Keratinocyte (primary cell): ENCODE measurements around the gene DOK5. TPM values are rescaled to one million over a fixed set of nuclear protein-coding genes. Genes with fewer than 3 reads are reported as not detected.

Experiments
- DNase-seq: peaks from one replicate; pipeline ENCODE4 v3.0.0-alpha.2; 2011; ENCODE audit warnings: low read depth, missing footprints, low spot score
- FAIRE-seq: peaks from 2 replicates; lab custom pipeline; 2011; peaks lifted over from hg19 to GRCh38; lab: Jason Lieb, UNC
- H2AFZ ChIP-seq: 2 replicates; pipeline ENCODE4 v1.6.0; 2012; ENCODE audit warnings: low read length, control low read depth, inconsistent platforms; ENCODE audit not compliant: control insufficient read depth
- H3K27ac ChIP-seq: 2 replicates; pipeline ENCODE4 v1.5.1; 2011; ENCODE audit warnings: low read length; ENCODE audit not compliant: control insufficient read depth, insufficient read depth
- H3K27me3 ChIP-seq: 3 replicates; pipeline ENCODE4 v1.6.0; 2011; ENCODE audit warnings: low read length; ENCODE audit not compliant: control insufficient read depth, insufficient read depth; ENCODE audit errors: extremely low read depth
- H3K36me3 ChIP-seq, 2 experiments: 2 replicates in 1 of 2; 3 replicates in 1 of 2; pipeline ENCODE4 v1.5.1; 2011; ENCODE audit warnings: low read length in 2 of 2, mild to moderate bottlenecking in 1 of 2; ENCODE audit not compliant: control insufficient read depth in 2 of 2, insufficient read depth in 2 of 2; ENCODE audit errors: extremely low read depth in 1 of 2
- H3K4me1 ChIP-seq: 3 replicates; pipeline ENCODE4 v1.5.1; 2011; ENCODE audit warnings: low read length; ENCODE audit not compliant: control insufficient read depth, insufficient read depth; ENCODE audit errors: extremely low read depth
- H3K4me2 ChIP-seq: 3 replicates; pipeline ENCODE4 v1.6.0; 2011; ENCODE audit warnings: low read depth, low read length; ENCODE audit not compliant: control insufficient read depth, insufficient read depth; ENCODE audit errors: extremely low read depth
- H3K4me3 ChIP-seq, 3 experiments: fragments of 200-600 bp in 1 of 3; sonication (generic) in 1 of 3; 2 replicates in 2 of 3; 3 replicates in 1 of 3; pipeline ENCODE4 v1.5.1; 2011 to 2016; ENCODE audit warnings: low read length in 3 of 3, mild to moderate bottlenecking in 3 of 3, control low read depth in 2 of 3, inconsistent platforms in 1 of 3, low read depth in 1 of 3, mixed read lengths in 1 of 3, mixed run types in 1 of 3, moderate library complexity in 1 of 3; ENCODE audit not compliant: control insufficient read depth in 2 of 3, insufficient read depth in 2 of 3; ENCODE audit errors: extremely low read depth in 1 of 3
- H3K79me2 ChIP-seq: 2 replicates; pipeline ENCODE4 v1.6.0; 2012; ENCODE audit warnings: low read length; ENCODE audit not compliant: control insufficient read depth, insufficient read depth
- H3K9ac ChIP-seq: 3 replicates; pipeline ENCODE4 v1.6.0; 2011; ENCODE audit warnings: low read length; ENCODE audit not compliant: control insufficient read depth, insufficient read depth; ENCODE audit errors: extremely low read depth
- H3K9me1 ChIP-seq: 3 replicates; pipeline ENCODE4 v1.6.0; 2011; ENCODE audit warnings: low read length; ENCODE audit not compliant: control insufficient read depth, insufficient read depth; ENCODE audit errors: extremely low read depth
- H3K9me3 ChIP-seq: 2 replicates; pipeline ENCODE4 v1.5.1; 2012; ENCODE audit warnings: low read depth, low read length; ENCODE audit not compliant: control insufficient read depth
- H4K20me1 ChIP-seq: 3 replicates; pipeline ENCODE4 v1.6.0; 2011; ENCODE audit warnings: low read length; ENCODE audit not compliant: control insufficient read depth, insufficient read depth; ENCODE audit errors: extremely low read depth
- EZH2 ChIP-seq: IDR thresholded peaks from one replicate; pipeline ENCODE4 v1.6.1; 2012; ENCODE audit warnings: inconsistent platforms, mild to moderate bottlenecking, low read length, moderate library complexity
- dilution Hi-C: fragments of 300-500 bp; cut with MboI; formaldehyde crosslinking; loops from one replicate; pipeline ENCODE4 v1.7.0; 2020; ENCODE audit warnings: low sequenced_read_pairs; ENCODE audit not compliant: extremely low pct_ligation_motif_present
- polyA plus RNA-seq, 5 experiments: library from polyadenylated mRNA; depleted of rRNA in 3 of 5; stranded (reverse) in 3 of 5; stranded (forward) in 1 of 5; unstranded in 1 of 5; fragments of >200 nt; gene quantifications; 1 replicate in 1 of 5; 2 replicates in 3 of 5; 3 replicates in 1 of 5; pipeline versions ENCODE4 v1.2.1 to v1.2.3, GENCODE V29; 2011 to 2012; ENCODE audit warnings: missing spikeins in 2 of 5, low read depth in 1 of 5, low replicate concordance in 1 of 5
- TF ChIP-seq, protein P1 (sequence below), 3 experiments: IDR thresholded peaks in 1 of 3; conservative IDR thresholded peaks in 1 of 3; optimal IDR thresholded peaks in 1 of 3; 2 replicates in 2 of 3; 3 replicates in 1 of 3; pipeline versions ENCODE3 to v1.5.1; 2011; ENCODE audit warnings: low read length in 3 of 3, mild to moderate bottlenecking in 3 of 3, moderate library complexity in 2 of 3, control low read depth in 1 of 3, inconsistent platforms in 1 of 3; ENCODE audit not compliant: insufficient read depth in 2 of 3; ENCODE audit errors: extremely low read depth in 1 of 3

Gene DOK5
- polyA plus RNA-seq, 1 donor (not counting 4 experiments of a cell fraction or from before 2014, with no cell fraction given), result not detected

DNA sequence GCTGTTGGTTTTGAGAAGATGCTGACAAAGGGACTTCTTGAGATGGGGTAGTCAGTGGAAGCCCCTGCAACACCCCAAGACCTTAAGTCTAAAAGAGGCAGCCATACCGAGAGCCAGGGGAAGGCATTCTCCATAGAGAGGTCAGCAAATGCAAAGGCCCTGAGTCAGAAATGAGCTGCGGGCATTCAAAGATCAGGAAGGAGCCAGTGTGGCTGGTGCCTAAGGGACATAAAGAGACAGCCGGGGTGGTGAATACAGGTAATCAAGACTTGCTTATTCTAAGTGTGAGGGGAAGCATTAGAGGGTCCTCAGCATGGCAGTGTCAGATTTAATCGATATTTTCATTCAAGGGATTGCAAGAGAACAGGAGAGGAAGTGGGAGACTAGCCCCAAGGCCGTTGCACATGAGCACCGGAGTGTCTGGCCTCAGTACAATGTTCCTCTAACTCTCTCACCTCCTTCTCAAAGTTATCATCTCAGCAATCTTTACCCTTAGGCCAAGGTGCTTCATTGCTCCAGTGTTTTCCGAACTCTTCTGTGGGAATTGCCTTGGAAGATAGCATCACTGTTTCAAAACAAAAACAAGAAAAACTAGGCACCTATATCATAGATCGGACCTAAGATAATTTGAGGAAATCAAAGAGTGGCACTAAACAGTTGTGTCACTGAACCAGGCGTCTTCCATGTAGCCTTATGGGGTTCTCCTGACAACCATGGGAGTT, 173.2 kb downstream of the DOK5 start:
- H3K36me3 ChIP-seq, result no peaks in the 10 kb centered on the region
- no peak for FAIRE-seq
- H3K4me2 ChIP-seq, result no peak overlapping the region
- H4K20me1 ChIP-seq, result no peaks in the 10 kb centered on the region
- H3K4me1 ChIP-seq, result no peaks in the 10 kb centered on the region
- H3K9ac ChIP-seq, result no peak overlapping the region
- H3K4me3 ChIP-seq, result no peak overlapping the region
- no peaks in the 10 kb centered on the region for H3K9me1 ChIP-seq
- TF ChIP-seq, protein P1, sequence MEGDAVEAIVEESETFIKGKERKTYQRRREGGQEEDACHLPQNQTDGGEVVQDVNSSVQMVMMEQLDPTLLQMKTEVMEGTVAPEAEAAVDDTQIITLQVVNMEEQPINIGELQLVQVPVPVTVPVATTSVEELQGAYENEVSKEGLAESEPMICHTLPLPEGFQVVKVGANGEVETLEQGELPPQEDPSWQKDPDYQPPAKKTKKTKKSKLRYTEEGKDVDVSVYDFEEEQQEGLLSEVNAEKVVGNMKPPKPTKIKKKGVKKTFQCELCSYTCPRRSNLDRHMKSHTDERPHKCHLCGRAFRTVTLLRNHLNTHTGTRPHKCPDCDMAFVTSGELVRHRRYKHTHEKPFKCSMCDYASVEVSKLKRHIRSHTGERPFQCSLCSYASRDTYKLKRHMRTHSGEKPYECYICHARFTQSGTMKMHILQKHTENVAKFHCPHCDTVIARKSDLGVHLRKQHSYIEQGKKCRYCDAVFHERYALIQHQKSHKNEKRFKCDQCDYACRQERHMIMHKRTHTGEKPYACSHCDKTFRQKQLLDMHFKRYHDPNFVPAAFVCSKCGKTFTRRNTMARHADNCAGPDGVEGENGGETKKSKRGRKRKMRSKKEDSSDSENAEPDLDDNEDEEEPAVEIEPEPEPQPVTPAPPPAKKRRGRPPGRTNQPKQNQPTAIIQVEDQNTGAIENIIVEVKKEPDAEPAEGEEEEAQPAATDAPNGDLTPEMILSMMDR (optimal IDR thresholded peaks at IDR 0.05 in 1 of 3, IDR thresholded peaks at IDR 0.05 in 1 of 3, conservative IDR thresholded peaks at IDR 0.05 in 1 of 3; ENCODE audit: extremely low read depth in 1 of 3, insufficient read depth in 2 of 3, low read length in 3 of 3), result no peak
- no peak for TF ChIP-seq EZH2
- no peak overlapping the region for H2AFZ ChIP-seq
- no peaks in the 10 kb centered on the region for H3K79me2 ChIP-seq
- H3K9me3 ChIP-seq, result no peaks in the 10 kb centered on the region
- H3K27ac ChIP-seq, result no peak overlapping the region
- dilution Hi-C loops, result no loop called here
- H3K27me3 ChIP-seq, result no peaks in the 10 kb centered on the region
- DNase-seq, result no peak

DNA sequence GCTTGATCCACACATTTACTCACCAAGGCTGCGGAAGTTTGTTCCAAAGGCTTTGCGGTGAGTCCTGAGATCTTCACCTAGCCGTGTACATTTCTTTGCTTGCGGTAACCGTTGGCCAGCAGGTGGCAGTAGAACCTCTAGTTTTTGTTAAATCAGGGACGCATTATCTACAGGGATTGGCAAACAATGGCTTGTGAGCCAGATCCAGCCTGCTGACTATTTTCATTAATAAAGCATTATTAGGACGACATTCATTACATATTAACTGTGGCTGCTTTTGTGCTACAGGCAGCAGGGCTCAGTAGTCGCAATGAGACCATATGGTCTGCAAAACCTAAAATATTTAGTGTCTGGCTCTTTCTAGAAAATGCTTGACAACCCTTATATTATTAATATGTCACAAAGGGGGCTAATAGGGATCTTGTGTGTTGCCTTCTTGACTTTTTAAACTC, 174.1 kb downstream of the DOK5 start:
- Histone ChIP-seq H3K9ac (no peak overlapping the region), H3K4me2 (no peak overlapping the region), H3K9me3 (no peaks in the 10 kb centered on the region), H4K20me1 (no peaks in the 10 kb centered on the region), H3K79me2 (no peaks in the 10 kb centered on the region), H3K36me3 (no peaks in the 10 kb centered on the region), H3K4me3 (no peak overlapping the region), H3K27me3 (no peaks in the 10 kb centered on the region), H3K9me1 (no peaks in the 10 kb centered on the region), H3K4me1 (no peaks in the 10 kb centered on the region), H2AFZ (no peak overlapping the region), H3K27ac (no peak overlapping the region)
- no peak for TF ChIP-seq EZH2
- TF ChIP-seq, protein P1 (optimal IDR thresholded peaks at IDR 0.05 in 1 of 3, IDR thresholded peaks at IDR 0.05 in 1 of 3, conservative IDR thresholded peaks at IDR 0.05 in 1 of 3; ENCODE audit: extremely low read depth in 1 of 3, insufficient read depth in 2 of 3, low read length in 3 of 3), result peak; percentile 72 to 84 (median 79)
- dilution Hi-C loops, result no loop called here
- peak; percentile 40 for DNase-seq
- FAIRE-seq, result peak; percentile 85
